Activated CD4-positive, alpha-beta T cell treated with anti-CD3 and anti-CD28 coated beads for 36 hours (primary cell): ENCODE results near the gene TEX13B. TPM values are rescaled to one million over a fixed set of nuclear protein-coding genes. Genes with fewer than 3 reads are reported as not detected.

Source experiments
- ATAC-seq: fragments of 200-7000 bp; cut with Tn5 transposase; one replicate; pipeline ENCODE4 v1.10.0; 2021; ENCODE audit warnings: mild to moderate bottlenecking, moderate library complexity
- CTCF ChIA-PET: fragments of 350-600 bp; sonication (Branson Sonifier 250); formaldehyde crosslinking; loops from one replicate; lab custom pipeline; 2021; ENCODE audit warnings: antibody characterized with exemption; lab: Charles Lee
- POLR2A ChIA-PET: fragments of 350-600 bp; sonication (Branson Sonifier 250); formaldehyde crosslinking; loops from one replicate; lab custom pipeline; 2021; ENCODE audit warnings: antibody characterized with exemption, inconsistent platforms; lab: Charles Lee
- DNase-seq: peaks from one replicate; pipeline ENCODE4 v3.0.0-alpha.2; 2020
- H3K27ac Mint-ChIP-seq: one replicate; pipeline ENCODE4 v1.8.0; 2021; ENCODE audit warnings: mixed read lengths
- H3K27me3 Mint-ChIP-seq: one replicate; pipeline ENCODE4 v1.8.0; 2021; ENCODE audit warnings: mixed read lengths
- H3K36me3 Mint-ChIP-seq: one replicate; pipeline ENCODE4 v1.8.0; 2021; ENCODE audit warnings: low read depth, mixed read lengths
- H3K4me1 Mint-ChIP-seq: one replicate; pipeline ENCODE4 v1.8.0; 2021; ENCODE audit warnings: mixed read lengths
- H3K4me3 Mint-ChIP-seq: one replicate; pipeline ENCODE4 v1.8.0; 2021; ENCODE audit warnings: mild to moderate bottlenecking, moderate library complexity, mixed read lengths
- H3K9me3 Mint-ChIP-seq: one replicate; pipeline ENCODE4 v1.8.0; 2021; ENCODE audit warnings: low read depth, mixed read lengths
- intact Hi-C, 2 experiments: fragments of 100-400 bp; cut with DNase I in 1 of 2; cut with micrococcal nuclease in 1 of 2; formaldehyde crosslinking; loops; one replicate each; pipeline versions ENCODE4 v1.14.2 to v1.15.1; 2022 to 2024; cut with DNase I, micrococcal nuclease
- total RNA-seq, 2 experiments: library from RNA; stranded (reverse); gene quantifications; one replicate each; pipeline ENCODE4 v1.2.3, GENCODE V29; 2021

TEX13B gene
- total RNA-seq: not detected

- ChIA-PET POLR2A (no interaction called here), CTCF (no interaction called here)
- Mint-ChIP-seq H3K27ac (no peak within 1 kb of the TSS), H3K36me3 (no peaks in the 10 kb centered on the region), H3K4me3 (no peak within 1 kb of the TSS), H3K27me3 (peaks cover 2% of the 10 kb centered on the region), H3K9me3 (no peaks in the 10 kb centered on the region), H3K4me1 (peaks cover 8% of the 10 kb centered on the region)
- intact Hi-C loops: no loop called here
- ATAC-seq: no peak
- DNase-seq: no peak
Observed at GRCh38 chrX:107982356-107982755, at the start of gene TEX13B. TEX13B (minus strand) TSS chrX:107982370; CDS start chrX:107982127, 243 bp downstream.

GRCh38 chrX:108029928-108030711 lies 48.0 kb upstream of the TEX13B start:
- no peaks in the 10 kb centered on the region for H3K9me3 Mint-ChIP-seq
- intact Hi-C loops: no loop called here
- H3K27me3 Mint-ChIP-seq: no peaks in the 10 kb centered on the region
- H3K4me3 Mint-ChIP-seq: no peak overlapping the region
- ATAC-seq: peak; percentile 79
- no peak for DNase-seq
- ChIA-PET POLR2A (interaction anchor here (0.7 kb wide), 1 partner anchor 23 kb away, joined by 3 read pairs; no protein-coding TSS in a partner anchor), CTCF (interaction anchor here (0.7 kb wide), 1 partner anchor 9 kb away, joined by 3 read pairs; no protein-coding TSS in a partner anchor)
- H3K36me3 Mint-ChIP-seq: no peaks in the 10 kb centered on the region
- H3K27ac Mint-ChIP-seq: peak overlapping the region; percentile 25
- peaks cover 60% of the 10 kb centered on the region for H3K4me1 Mint-ChIP-seq

GRCh38 chrX:108028854-108029253 lies 46.7 kb upstream of the TEX13B start:
- H3K36me3 Mint-ChIP-seq: no peaks in the 10 kb centered on the region
- H3K27ac Mint-ChIP-seq: no peak overlapping the region
- intact Hi-C loops: no loop called here
- ChIA-PET CTCF (no interaction called here), POLR2A (no interaction called here)
- H3K27me3 Mint-ChIP-seq: no peaks in the 10 kb centered on the region
- peaks cover 63% of the 10 kb centered on the region for H3K4me1 Mint-ChIP-seq
- ATAC-seq (no peak), DNase-seq (no peak)
- H3K4me3 Mint-ChIP-seq: no peak overlapping the region
- no peaks in the 10 kb centered on the region for H3K9me3 Mint-ChIP-seq

- ChIA-PET POLR2A (no interaction called here), CTCF (no interaction called here)
- intact Hi-C loops: no loop called here
- Mint-ChIP-seq H3K4me1 (peaks cover 70% of the 10 kb centered on the region), H3K27me3 (no peaks in the 10 kb centered on the region), H3K27ac (no peak overlapping the region), H3K9me3 (no peaks in the 10 kb centered on the region), H3K4me3 (no peak overlapping the region), H3K36me3 (no peaks in the 10 kb centered on the region)
- no peak for DNase-seq
- peak; percentile 17 for ATAC-seq
Observed at GRCh38 chrX:108025954-108026600, 43.9 kb upstream of the TEX13B start.

- H3K27me3 Mint-ChIP-seq: no peaks in the 10 kb centered on the region
Observed at GRCh38 chrX:108025376-108025775, 43.2 kb upstream of the TEX13B start.

GRCh38 chrX:108022491-108023089 lies 40.4 kb upstream of the TEX13B start:
- ChIA-PET POLR2A (interaction anchor here (0.7 kb wide), 1 partner anchor 394 kb away, joined by 3 read pairs; the partner anchor contains the start of gene PRPS1), CTCF (interaction anchor here (0.8 to 3.5 kb wide), 11 partner anchors 9 to 356 kb away, joined by 3 to 22 read pairs (median 5); partner anchors contain the start of gene VSIG1)
- no peak overlapping the region for H3K4me3 Mint-ChIP-seq
- ATAC-seq: peak; percentile 79
- no peaks in the 10 kb centered on the region for H3K27me3 Mint-ChIP-seq
- peaks cover 75% of the 10 kb centered on the region for H3K4me1 Mint-ChIP-seq
- DNase-seq: peak; percentile 51
- no peaks in the 10 kb centered on the region for H3K9me3 Mint-ChIP-seq
- peak overlapping the region; percentile 56 for H3K27ac Mint-ChIP-seq
- no peaks in the 10 kb centered on the region for H3K36me3 Mint-ChIP-seq
- intact Hi-C loops: loop anchor here in 1 of 2 experiments (1.0 to 2.0 kb wide), 2 partner anchors 30 to 69 kb away; partner anchors contain the start of genes ATG4A and PSMD10

More at GRCh38 chrX:108025376-108025775, 43.2 kb upstream of the TEX13B start:
- ATAC-seq (no peak), DNase-seq (no peak)
- Mint-ChIP-seq H3K9me3 (no peaks in the 10 kb centered on the region), H3K4me3 (no peak overlapping the region), H3K36me3 (no peaks in the 10 kb centered on the region), H3K27ac (no peak overlapping the region), H3K4me1 (peaks cover 70% of the 10 kb centered on the region)
- POLR2A ChIA-PET: no interaction called here
- intact Hi-C loops: no loop called here
- CTCF ChIA-PET: no interaction called here

GRCh38 chrX:108020631-108021030 lies 38.5 kb upstream of the TEX13B start:
- Mint-ChIP-seq H3K4me1 (peaks cover 77% of the 10 kb centered on the region), H3K36me3 (no peaks in the 10 kb centered on the region), H3K9me3 (no peaks in the 10 kb centered on the region), H3K27me3 (no peaks in the 10 kb centered on the region), H3K27ac (peak overlapping the region; percentile 73), H3K4me3 (peak overlapping the region; percentile 23)
- peak; percentile 30 for ATAC-seq
- peak; percentile 21 for DNase-seq
- CTCF ChIA-PET: interaction anchor here (0.8 to 3.5 kb wide), 17 partner anchors 9 to 257 kb away, joined by 3 to 22 read pairs (median 4); partner anchors contain the start of genes ATG4A, PSMD10 and VSIG1
- POLR2A ChIA-PET: interaction anchor here (0.6 kb wide), 1 partner anchor 71 kb away, joined by 3 read pairs; the partner anchor contains the start of gene ATG4A
- intact Hi-C loops: loop anchor here (1.0 kb wide), 1 partner anchor 52 kb away; no protein-coding TSS in a partner anchor

- H3K27me3 Mint-ChIP-seq: no peaks in the 10 kb centered on the region
- intact Hi-C loops: no loop called here
- peak overlapping the region; percentile 72 for H3K27ac Mint-ChIP-seq
- H3K4me1 Mint-ChIP-seq: peaks cover 70% of the 10 kb centered on the region
- peak overlapping the region; percentile 43 for H3K4me3 Mint-ChIP-seq
- H3K9me3 Mint-ChIP-seq: no peaks in the 10 kb centered on the region
- no peak for DNase-seq
- POLR2A ChIA-PET: no interaction called here
- CTCF ChIA-PET: interaction anchor here (1.4 kb wide), 1 partner anchor 40 kb away, joined by 3 read pairs; no protein-coding TSS in a partner anchor
- no peak for ATAC-seq
- no peaks in the 10 kb centered on the region for H3K36me3 Mint-ChIP-seq
Observed at GRCh38 chrX:108019382-108019875, 37.3 kb upstream of the TEX13B start.

GRCh38 chrX:108018656-108019381 lies 36.6 kb upstream of the TEX13B start:
- Mint-ChIP-seq H3K9me3 (peaks cover 6% of the 10 kb centered on the region), H3K27ac (peak overlapping the region; percentile 72), H3K36me3 (no peaks in the 10 kb centered on the region), H3K4me3 (peak overlapping the region; percentile 43), H3K27me3 (no peaks in the 10 kb centered on the region), H3K4me1 (peaks cover 66% of the 10 kb centered on the region)
- CTCF ChIA-PET: interaction anchor here (0.7 to 1.2 kb wide), 2 partner anchors 15 to 52 kb away, joined by 3 to 4 read pairs; no protein-coding TSS in a partner anchor
- DNase-seq (peak; percentile 34), ATAC-seq (peak; percentile 73)
- intact Hi-C loops: no loop called here
- POLR2A ChIA-PET: no interaction called here

GRCh38 chrX:108001218-108001814 lies 19.1 kb upstream of the TEX13B start:
- DNase-seq: peak; percentile 32
- no peaks in the 10 kb centered on the region for H3K36me3 Mint-ChIP-seq
- peak; percentile 78 for ATAC-seq
- intact Hi-C loops: no loop called here
- H3K4me1 Mint-ChIP-seq: no peaks in the 10 kb centered on the region
- POLR2A ChIA-PET: interaction anchor here (0.6 kb wide), 1 partner anchor 16 kb away, joined by 3 read pairs; no protein-coding TSS in a partner anchor
- H3K27me3 Mint-ChIP-seq: no peaks in the 10 kb centered on the region
- H3K27ac Mint-ChIP-seq: no peak overlapping the region
- H3K9me3 Mint-ChIP-seq: peaks cover 6% of the 10 kb centered on the region
- CTCF ChIA-PET: interaction anchor here (0.6 to 1.5 kb wide), 6 partner anchors 9 to 90 kb away, joined by 3 to 4 read pairs (median 3); partner anchors contain the start of gene PSMD10
- H3K4me3 Mint-ChIP-seq: no peak overlapping the region
